ENCODE measurements around the gene SV2C. TPM values are rescaled to one million over a fixed set of nuclear protein-coding genes. Genes with fewer than 3 reads are reported as not detected.

Gene SV2C
- total RNA-seq, 1 donor from 2014 or later = 0.60 TPM

GRCh38 chr5:76251656-76252055 lies 168.5 kb downstream of the SV2C start:
- no peak for DNase-seq (ENCODE audit: low spot score)

DNA sequence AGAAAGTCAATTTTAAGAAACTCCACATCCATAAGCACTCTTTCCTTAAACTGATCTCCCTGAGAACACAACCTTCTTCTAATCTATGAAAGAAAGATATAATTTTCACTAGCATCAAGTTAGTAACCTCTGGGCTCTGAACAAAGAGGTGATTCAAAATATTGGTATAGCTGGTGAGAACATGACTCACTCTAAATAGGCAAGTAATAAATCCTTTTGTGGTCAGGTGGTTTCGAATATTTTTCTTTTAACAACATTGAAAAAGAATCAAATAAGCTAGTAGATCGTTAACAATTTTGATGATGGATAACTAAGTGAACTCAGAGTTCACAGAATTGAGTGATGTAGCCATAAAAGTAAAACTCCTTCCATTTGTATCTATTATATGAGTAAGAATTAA lies 169.3 kb downstream of the SV2C start:
- DNase-seq (ENCODE audit: low spot score) = no peak

- peak; percentile 67 for DNase-seq (ENCODE audit: low spot score)
Measured at GRCh38 chr5:76256116-76256889, 173.1 kb downstream of the SV2C start.

DNA sequence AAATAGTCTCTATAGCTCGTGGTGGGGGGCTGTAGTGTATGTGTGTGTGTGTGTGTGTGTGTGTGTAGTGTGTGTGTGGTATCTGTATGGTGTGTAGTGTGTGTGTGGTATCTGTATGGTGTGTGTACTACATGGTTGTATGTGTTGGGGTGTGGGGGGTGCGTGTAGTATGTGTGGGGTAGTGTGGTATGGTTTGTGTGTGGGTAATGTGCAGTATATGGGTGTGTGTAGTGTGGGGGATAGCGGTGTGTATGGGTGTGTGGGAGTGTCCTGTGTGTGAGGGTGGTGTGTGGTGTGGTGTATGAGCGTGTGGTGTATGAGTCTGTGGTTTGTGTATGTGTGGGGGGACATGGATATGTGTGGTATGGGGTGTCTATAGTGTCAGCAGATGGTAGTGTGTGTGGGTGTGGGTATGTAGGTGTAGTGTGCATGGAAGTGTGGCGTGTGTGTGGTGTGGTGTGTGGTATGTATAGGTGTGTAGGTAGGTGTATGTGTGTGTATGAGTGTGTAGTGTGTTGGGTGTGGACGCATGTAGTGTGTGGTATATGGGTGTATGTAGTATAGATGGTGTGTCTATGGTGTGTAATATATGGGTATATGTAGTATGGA lies 174.1 kb downstream of the SV2C start:
- DNase-seq (ENCODE audit: low spot score) = no peak

DNA sequence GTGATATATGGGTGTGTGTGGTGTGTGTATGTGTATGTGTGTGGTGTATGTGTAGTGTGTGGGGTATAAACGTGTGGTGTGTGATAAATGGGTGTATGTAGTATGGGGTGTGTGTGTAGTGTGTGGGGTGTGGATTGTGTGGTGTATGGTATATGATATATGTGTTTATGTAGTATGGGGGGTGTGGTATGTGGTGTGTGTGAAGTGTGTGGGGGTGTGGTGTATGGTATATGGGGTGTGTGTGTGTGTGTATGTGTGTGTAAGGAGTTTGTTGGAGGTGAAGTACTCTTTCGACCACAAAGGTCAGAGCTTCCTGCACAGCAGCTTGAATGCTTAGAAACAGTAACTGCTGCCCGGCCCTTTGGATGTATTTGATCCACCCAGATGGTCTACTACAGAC lies 174.7 kb downstream of the SV2C start:
- no peak for DNase-seq (ENCODE audit: low spot score)

GRCh38 chr5:76264681-76265080 lies 181.5 kb downstream of the SV2C start:
- DNase-seq (ENCODE audit: low spot score) = no peak

DNA sequence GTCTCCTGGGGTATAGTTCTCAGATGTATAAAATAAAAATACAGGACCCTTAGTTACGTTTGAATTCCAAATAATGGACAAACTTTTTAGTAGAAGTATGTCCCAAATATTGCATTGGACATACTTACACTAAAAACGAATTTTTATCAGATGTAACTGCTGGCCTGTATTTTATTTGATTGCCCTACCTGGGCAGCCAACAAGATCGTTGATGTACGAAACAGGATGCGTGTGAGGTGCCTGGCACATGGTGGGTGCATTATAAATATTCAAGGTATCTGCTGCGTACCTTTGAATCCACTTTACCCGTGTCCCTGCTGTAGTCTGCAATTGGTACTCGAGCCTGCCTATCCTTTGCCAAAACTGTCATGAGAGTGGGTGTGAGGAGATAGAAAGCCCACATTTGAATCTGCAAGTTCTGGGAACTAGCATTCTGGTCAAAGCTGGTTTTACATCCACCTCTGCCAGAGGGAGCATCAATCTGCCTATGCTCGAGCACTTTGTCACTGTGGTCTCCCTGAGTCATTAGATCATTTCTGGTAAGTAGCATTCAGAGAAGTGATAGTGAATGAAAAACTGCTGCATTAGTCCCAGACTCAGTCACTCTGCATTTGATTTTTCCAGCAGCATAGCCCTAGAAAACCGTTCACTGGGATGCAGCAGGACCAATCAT lies 186.2 kb downstream of the SV2C start:
- DNase-seq (ENCODE audit: low spot score) = no peak

DNA sequence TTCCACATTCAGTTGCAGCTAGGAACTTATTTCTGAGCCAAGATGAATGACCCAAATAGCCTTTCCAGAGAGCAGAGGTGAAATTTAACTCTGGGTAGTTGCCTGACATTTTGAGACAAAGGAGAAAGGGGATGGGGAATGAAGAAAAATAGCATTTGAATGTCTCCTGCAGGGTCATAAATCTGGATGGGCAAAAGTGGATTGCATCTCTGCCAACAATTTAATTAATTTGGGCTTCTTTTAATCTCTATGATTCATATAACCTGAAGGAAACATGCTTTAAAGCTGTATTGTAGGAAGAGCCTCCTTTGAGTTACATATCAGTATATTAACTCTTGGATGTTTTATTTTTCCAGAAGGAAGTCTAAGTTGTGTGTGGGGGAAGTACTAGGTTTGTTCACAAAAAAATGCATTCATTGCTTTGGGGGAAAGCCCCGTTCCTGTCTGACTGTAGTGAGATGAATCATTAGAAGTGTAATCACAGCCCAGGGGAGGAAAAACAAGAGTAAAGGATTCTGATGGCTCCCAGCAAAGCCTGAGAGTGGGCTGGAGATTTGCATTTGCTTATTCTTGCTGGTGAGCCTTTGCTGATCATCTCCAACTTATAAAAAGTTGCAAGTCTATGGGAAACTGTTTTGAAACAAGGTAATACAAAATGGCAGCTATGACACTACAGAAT lies 186.9 kb downstream of the SV2C start:
- DNase-seq (ENCODE audit: low spot score) = no peak

- DNase-seq (ENCODE audit: low spot score) = no peak
Measured at GRCh38 chr5:76271836-76272235, 188.7 kb downstream of the SV2C start.

GRCh38 chr5:76273206-76273885 lies 190.2 kb downstream of the SV2C start:
- DNase-seq (ENCODE audit: low spot score) = no peak

DNA sequence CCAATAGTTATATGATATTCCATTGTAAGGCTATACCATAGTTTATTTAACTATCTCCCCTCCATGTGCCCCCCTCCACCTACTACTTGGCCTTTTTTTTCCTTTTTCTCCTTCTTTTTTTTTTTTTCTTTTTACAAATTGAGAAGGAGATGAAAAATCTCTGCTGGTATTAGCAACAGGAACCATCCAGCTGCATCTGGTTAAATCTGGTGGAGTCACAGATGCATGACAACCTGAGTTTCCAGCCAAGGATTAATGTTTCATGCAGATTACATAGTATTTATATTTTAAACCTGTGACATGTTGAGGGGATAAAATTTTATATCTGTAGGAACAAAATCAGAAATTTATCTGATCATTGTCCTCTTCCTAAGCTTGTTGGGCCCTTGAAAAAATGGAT lies 191.4 kb downstream of the SV2C start:
- no peak for DNase-seq (ENCODE audit: low spot score)

GRCh38 chr5:76277736-76278135 lies 194.6 kb downstream of the SV2C start:
- no peak for DNase-seq (ENCODE audit: low spot score)

- DNase-seq (ENCODE audit: low spot score) = no peak
Measured at GRCh38 chr5:76278261-76278789, 195.1 kb downstream of the SV2C start.

DNA sequence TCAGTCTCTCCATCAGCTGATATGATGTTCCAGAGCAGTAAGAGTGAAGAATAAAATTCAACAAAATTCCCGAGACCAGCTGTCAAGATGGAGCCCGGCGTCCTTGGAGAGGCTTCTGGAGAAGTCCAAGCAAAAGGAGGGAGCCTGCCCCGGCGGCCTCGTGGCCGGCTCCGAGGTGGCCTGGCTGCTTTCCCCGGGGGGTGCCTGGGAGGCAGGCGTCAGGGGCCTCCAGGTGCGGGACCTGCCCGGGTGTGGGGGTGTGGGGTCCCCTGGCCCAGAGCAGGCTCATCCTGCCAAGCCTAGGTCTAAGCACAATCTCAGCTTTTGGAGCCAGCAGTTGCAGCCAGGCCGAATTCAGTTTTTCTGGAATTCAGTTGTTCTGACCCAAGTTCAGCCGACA lies 197.3 kb downstream of the SV2C start:
- DNase-seq (ENCODE audit: low spot score) = no peak

GRCh38 chr5:76283670-76284069 lies 200.5 kb downstream of the SV2C start:
- DNase-seq (ENCODE audit: low spot score) = no peak

GRCh38 chr5:76289692-76290091 lies 206.5 kb downstream of the SV2C start:
- DNase-seq (ENCODE audit: low spot score) = no peak

DNA sequence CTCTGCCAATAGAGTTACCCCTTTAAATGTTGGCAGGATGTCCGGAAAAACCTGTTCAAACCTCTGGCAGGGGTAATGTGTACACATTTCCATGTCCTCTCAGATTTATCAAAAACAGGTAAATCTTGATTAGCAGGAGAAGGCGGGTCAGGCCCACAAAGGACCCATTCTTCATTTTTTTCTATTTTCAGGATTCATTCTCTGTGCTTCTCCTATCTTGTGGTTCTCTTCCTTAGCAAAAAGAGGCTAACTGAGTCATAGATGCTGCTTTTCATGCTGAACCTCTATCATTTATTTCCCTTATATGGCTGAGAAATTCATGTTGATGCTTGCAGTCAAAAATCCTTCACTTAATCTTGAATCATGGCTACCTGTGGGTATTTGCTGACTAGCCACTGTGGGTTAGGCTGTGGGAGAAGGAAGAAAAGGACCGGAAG lies 207.2 kb downstream of the SV2C start:
- peak; percentile 71 for DNase-seq (ENCODE audit: low spot score)

DNA sequence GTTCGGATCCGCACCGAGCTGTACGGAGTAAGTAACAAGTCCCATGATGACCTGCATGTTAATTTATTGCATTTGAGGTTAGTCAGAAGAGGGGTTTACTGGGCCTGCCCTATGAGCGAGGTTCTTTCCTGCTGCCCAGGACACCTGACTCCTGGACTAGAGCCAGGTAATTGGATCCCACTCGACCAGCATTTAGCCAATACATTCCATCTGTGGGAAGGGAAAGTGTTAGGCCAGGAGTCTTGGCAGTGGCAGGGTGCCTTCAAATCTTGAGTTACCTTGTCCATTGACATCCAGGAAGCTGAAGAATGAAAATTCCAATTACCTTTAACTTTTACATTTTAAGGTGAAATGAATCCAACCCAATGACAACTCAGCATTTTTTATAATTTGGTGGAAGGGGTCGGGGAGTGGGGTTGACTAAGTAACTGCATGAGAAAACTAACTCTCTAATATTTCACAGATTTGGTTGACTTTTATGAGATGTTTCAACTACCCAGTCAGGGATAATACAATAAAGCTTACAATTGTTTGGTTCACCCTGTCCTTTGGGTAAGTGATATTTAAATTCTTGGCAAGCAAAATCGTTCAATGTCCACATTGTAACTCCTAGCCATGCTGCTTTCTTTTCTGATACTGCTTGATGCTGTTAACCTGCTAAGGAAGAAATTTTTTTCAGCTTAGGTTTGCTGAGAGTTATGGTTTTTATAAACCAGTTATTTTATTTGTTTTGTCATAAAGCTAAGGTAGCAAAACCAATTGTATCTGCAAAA lies 208.3 kb downstream of the SV2C start:
- DNase-seq (ENCODE audit: low spot score) = no peak

DNA sequence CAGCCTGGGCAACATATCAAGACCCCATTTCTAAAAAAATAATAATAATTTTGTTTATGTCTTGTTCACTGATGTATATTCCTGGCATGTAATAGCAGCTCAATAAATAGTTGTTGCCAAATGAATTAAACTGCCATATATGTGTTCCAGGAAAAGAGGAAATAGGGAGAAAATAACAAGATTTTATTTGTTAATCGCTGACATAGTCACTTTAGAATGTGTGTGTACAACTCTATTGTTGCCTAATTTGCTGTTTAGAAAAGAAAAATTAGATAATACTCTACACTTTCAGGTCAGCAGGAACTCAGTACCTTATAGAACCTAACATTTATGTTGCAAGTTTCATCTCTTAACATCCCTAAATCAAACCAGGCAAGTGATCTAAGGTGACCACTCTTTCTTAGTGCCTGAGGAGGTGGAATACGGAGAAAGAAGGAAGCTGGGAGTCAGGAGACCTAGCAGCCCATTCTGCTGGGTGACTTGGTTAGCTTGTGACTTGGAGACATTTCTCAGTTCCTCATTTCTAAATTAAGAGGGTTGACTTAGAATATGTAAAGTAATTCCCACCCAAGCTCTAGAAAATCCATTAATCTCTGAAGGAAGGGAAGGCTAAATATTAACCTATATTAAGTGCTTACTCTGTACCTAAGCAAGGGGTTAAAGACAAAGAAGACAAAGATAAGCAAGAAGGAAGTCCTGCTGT lies 209.6 kb downstream of the SV2C start:
- DNase-seq (ENCODE audit: low spot score) = no peak

- DNase-seq (ENCODE audit: low spot score) = no peak
Measured at GRCh38 chr5:76294573-76294972, 211.4 kb downstream of the SV2C start.
